ENCODE data around the gene GULP1.

Gene GULP1

GRCh38 chr2:188561473-188561979, 269.9 kb downstream of the GULP1 start:
- H3K4me3 ChIP-seq, result no peak overlapping the region
- no peak overlapping the region for H3K27ac ChIP-seq
- H3K36me3 ChIP-seq, result peaks cover 0 to 19% (median 15%) of the 10 kb centered on the region in 3 donors
- intact Hi-C loops (cut with DNase I; ENCODE audit: low total_unique reads), result no loop called here
- DNase-seq, result no peak
- TF ChIP-seq, protein P1, sequence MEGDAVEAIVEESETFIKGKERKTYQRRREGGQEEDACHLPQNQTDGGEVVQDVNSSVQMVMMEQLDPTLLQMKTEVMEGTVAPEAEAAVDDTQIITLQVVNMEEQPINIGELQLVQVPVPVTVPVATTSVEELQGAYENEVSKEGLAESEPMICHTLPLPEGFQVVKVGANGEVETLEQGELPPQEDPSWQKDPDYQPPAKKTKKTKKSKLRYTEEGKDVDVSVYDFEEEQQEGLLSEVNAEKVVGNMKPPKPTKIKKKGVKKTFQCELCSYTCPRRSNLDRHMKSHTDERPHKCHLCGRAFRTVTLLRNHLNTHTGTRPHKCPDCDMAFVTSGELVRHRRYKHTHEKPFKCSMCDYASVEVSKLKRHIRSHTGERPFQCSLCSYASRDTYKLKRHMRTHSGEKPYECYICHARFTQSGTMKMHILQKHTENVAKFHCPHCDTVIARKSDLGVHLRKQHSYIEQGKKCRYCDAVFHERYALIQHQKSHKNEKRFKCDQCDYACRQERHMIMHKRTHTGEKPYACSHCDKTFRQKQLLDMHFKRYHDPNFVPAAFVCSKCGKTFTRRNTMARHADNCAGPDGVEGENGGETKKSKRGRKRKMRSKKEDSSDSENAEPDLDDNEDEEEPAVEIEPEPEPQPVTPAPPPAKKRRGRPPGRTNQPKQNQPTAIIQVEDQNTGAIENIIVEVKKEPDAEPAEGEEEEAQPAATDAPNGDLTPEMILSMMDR (IDR thresholded peaks at IDR 0.05), result no peak
- no peaks in the 10 kb centered on the region for H3K4me1 ChIP-seq
- no peaks in the 10 kb centered on the region for H3K27me3 ChIP-seq
- H3K9me3 ChIP-seq, result peaks cover 0 to 5% (median 0%) of the 10 kb centered on the region in 3 donors

DNA sequence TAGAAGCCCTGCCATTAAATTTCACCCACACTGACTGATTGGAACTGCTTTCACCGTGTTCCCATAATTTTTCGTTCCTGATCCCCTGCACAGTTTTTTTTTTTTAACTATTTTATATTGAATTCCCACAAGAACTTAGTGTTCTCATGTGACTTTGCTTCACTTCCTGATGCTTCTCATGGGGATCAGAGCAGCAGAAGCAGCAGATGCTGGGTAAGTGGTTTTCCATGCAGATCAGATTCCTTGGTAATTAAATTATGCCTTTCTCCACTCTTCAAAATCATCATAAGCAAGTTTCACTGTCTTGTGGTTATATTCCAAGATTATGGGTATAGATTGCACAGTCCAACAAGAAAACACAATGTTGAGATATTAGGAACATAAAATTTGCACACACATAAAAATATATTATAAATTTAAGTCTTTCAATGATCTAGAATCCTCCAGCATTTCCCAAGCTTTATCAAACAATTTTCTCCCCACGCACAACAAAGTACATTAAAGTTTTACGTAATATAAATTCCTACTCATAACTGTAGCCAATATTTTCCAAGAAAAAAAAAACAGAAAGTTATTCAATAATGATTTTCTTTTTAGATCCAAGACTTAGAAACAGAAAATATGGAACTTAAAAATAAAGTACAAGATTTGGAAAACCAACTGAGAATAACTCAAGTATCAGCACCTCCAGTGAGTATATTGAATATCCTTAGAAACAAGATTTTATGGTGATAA, 277.9 kb downstream of the GULP1 start:
- Histone ChIP-seq H3K4me1 (peaks cover 0 to 19% (median 2%) of the 10 kb centered on the region in 4 donors), H3K9me3 (no peaks in the 10 kb centered on the region), H3K36me3 (peaks cover 0 to 5% (median 0%) of the 10 kb centered on the region in 3 donors), H3K4me3 (no peak overlapping the region), H3K27ac (no peak overlapping the region), H3K27me3 (no peaks in the 10 kb centered on the region)
- TF ChIP-seq, protein P1 (IDR thresholded peaks at IDR 0.05), result no peak
- no peak for DNase-seq
- intact Hi-C loops (cut with DNase I; ENCODE audit: low total_unique reads), result no loop called here

- TF ChIP-seq, protein P1 (IDR thresholded peaks at IDR 0.05), result no peak
- no peaks in the 10 kb centered on the region for H3K9me3 ChIP-seq
- no peak overlapping the region for H3K27ac ChIP-seq
- H3K36me3 ChIP-seq, result peaks cover 0 to 5% (median 0%) of the 10 kb centered on the region in 3 donors
- H3K4me3 ChIP-seq, result no peak overlapping the region
- H3K4me1 ChIP-seq, result peaks cover 0 to 19% (median 2%) of the 10 kb centered on the region in 4 donors
- intact Hi-C loops (cut with DNase I; ENCODE audit: low total_unique reads), result no loop called here
- H3K27me3 ChIP-seq, result no peaks in the 10 kb centered on the region
- DNase-seq, result no peak
Measured at GRCh38 chr2:188570370-188570769, 278.7 kb downstream of the GULP1 start.

- Histone ChIP-seq H3K27ac (no peak overlapping the region), H3K4me3 (no peak overlapping the region), H3K4me1 (peaks cover 0 to 19% (median 2%) of the 10 kb centered on the region in 4 donors), H3K36me3 (peaks cover 0 to 5% (median 0%) of the 10 kb centered on the region in 3 donors), H3K9me3 (no peaks in the 10 kb centered on the region), H3K27me3 (no peaks in the 10 kb centered on the region)
- DNase-seq, result no peak
- intact Hi-C loops (cut with DNase I; ENCODE audit: low total_unique reads), result no loop called here
- TF ChIP-seq, protein P1 (IDR thresholded peaks at IDR 0.05), result no peak
Measured at GRCh38 chr2:188571543-188572303, 280.0 kb downstream of the GULP1 start.

GRCh38 chr2:188572592-188572991, 280.9 kb downstream of the GULP1 start:
- no peak overlapping the region for H3K27ac ChIP-seq
- no peaks in the 10 kb centered on the region for H3K27me3 ChIP-seq
- no peak for DNase-seq
- intact Hi-C loops (cut with DNase I; ENCODE audit: low total_unique reads), result no loop called here
- no peaks in the 10 kb centered on the region for H3K9me3 ChIP-seq
- no peak overlapping the region for H3K4me3 ChIP-seq
- H3K36me3 ChIP-seq, result peaks cover 0 to 5% (median 0%) of the 10 kb centered on the region in 3 donors
- peaks cover 0 to 19% (median 2%) of the 10 kb centered on the region in 4 donors for H3K4me1 ChIP-seq
- TF ChIP-seq, protein P1 (IDR thresholded peaks at IDR 0.05), result no peak

Data from tibial artery (tissue), 4 donors.